SU-DHL-6 (cell line): ENCODE data around the gene TNFRSF17.

Experiments
- H2AFZ ChIP-seq: fragments of 200-600 bp; sonication (generic); 2 replicates; pipeline ENCODE4 v1.6.1; 2014; ENCODE audit warnings: low read depth, mild to moderate bottlenecking, moderate library complexity, mixed read lengths, antibody characterized with exemption, low read length; ENCODE audit not compliant: severe bottlenecking
- H3F3A ChIP-seq: fragments of 200-600 bp; shearing (Covaris generic); 2 replicates; pipeline ENCODE4 v1.6.0; 2016; ENCODE audit warnings: antibody characterized with exemption, mild to moderate bottlenecking; ENCODE audit not compliant: insufficient read depth
- H3K27ac ChIP-seq: fragments of 200-600 bp; sonication (generic); 2 replicates; pipeline ENCODE4 v1.5.1; 2016; ENCODE audit warnings: low read depth, mild to moderate bottlenecking, low read length, moderate library complexity, mixed read lengths
- H3K27me3 ChIP-seq: fragments of 200-600 bp; sonication (generic), shearing (Covaris generic); 2 replicates; pipeline ENCODE4 v1.6.0; 2014; ENCODE audit warnings: mild to moderate bottlenecking, low read length
- H3K36me3 ChIP-seq: fragments of 200-600 bp; sonication (generic); 2 replicates; pipeline ENCODE4 v1.6.1; 2014; ENCODE audit warnings: mild to moderate bottlenecking, low read length, mixed read lengths
- H3K4me2 ChIP-seq: fragments of 300-600, 200-600 bp; shearing (Covaris generic), sonication (generic); 2 replicates; pipeline ENCODE4 v1.6.0; 2014; ENCODE audit warnings: low read length, low read depth, mild to moderate bottlenecking; ENCODE audit not compliant: poor library complexity, severe bottlenecking
- H3K4me3 ChIP-seq: fragments of 200-600 bp; sonication (generic); 2 replicates; pipeline ENCODE4 v1.5.1; 2014; ENCODE audit warnings: antibody characterized with exemption, low read length, mild to moderate bottlenecking, mixed read lengths; ENCODE audit not compliant: insufficient read depth, poor library complexity, severe bottlenecking
- H3K79me2 ChIP-seq: fragments of 200-600 bp; sonication (generic); 2 replicates; pipeline ENCODE4 v1.6.1; 2014; ENCODE audit warnings: mild to moderate bottlenecking, low read length, moderate library complexity; ENCODE audit not compliant: insufficient read depth
- H3K9ac ChIP-seq: fragments of 200-600 bp; sonication (generic); 2 replicates; pipeline ENCODE4 v1.7.0; 2014; ENCODE audit warnings: mild to moderate bottlenecking, low read length
- H3K9me2 ChIP-seq: fragments of 200-600 bp; sonication (generic); replicated peaks from 2 replicates; pipeline ENCODE4 v1.6.1; 2014; ENCODE audit warnings: low read length; ENCODE audit not compliant: insufficient read depth
- H3K9me3 ChIP-seq: fragments of 200-600 bp; sonication (generic); 2 replicates; pipeline ENCODE4 v1.6.1; 2014; ENCODE audit warnings: low read length, mixed read lengths; ENCODE audit not compliant: insufficient read depth
- H4K20me1 ChIP-seq: fragments of 200-600 bp; sonication (generic); 2 replicates; pipeline ENCODE4 v1.6.1; 2014; ENCODE audit warnings: low read depth, mild to moderate bottlenecking, antibody characterized with exemption, low read length, moderate library complexity, mixed read lengths
- EZH2phosphoT487 ChIP-seq: fragments of 200-600 bp; sonication (generic), shearing (Covaris generic); conservative IDR thresholded peaks from 2 replicates; pipeline ENCODE4 v1.6.1; 2018; ENCODE audit warnings: mild to moderate bottlenecking, antibody characterized with exemption, low read length, moderate library complexity, mixed read lengths
- TF ChIP-seq, protein P1 (sequence below): fragments of 200-600 bp; sonication (generic); IDR thresholded peaks from one replicate; pipeline ENCODE4 v1.5.1; 2017; ENCODE audit warnings: antibody characterized with exemption, mild to moderate bottlenecking, low read length, moderate library complexity; ENCODE audit not compliant: insufficient read depth, poor library complexity, severe bottlenecking

Gene TNFRSF17

DNA sequence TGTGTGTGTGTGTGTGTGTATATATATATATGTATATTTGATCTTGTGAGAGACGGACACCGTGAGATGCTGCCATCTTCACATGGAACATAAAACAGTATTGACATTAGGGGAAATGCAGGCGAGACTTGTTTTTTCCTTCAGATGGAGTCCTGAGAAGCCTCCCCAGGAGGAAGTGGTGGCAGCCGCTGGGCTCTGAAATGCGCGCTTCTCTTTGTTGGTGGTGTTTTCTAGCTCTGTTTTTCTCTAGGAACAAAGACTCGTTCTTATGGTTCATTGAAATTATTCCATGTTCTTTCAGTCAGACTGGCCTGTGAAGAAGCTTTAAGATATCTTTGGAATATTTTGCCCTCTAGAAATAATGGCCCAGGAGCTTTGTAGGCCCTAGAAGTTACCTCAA is 44.5 kb downstream of the TNFRSF17 start:
- H3K9me3 ChIP-seq: no peaks in the 10 kb centered on the region
- H4K20me1 ChIP-seq: no peaks in the 10 kb centered on the region
- H3K27me3 ChIP-seq: no peaks in the 10 kb centered on the region
- H3K9me2 ChIP-seq: no peaks in the 10 kb centered on the region
- H3K27ac ChIP-seq: no peak overlapping the region
- H3F3A ChIP-seq: no peaks in the 10 kb centered on the region
- TF ChIP-seq, protein P1, sequence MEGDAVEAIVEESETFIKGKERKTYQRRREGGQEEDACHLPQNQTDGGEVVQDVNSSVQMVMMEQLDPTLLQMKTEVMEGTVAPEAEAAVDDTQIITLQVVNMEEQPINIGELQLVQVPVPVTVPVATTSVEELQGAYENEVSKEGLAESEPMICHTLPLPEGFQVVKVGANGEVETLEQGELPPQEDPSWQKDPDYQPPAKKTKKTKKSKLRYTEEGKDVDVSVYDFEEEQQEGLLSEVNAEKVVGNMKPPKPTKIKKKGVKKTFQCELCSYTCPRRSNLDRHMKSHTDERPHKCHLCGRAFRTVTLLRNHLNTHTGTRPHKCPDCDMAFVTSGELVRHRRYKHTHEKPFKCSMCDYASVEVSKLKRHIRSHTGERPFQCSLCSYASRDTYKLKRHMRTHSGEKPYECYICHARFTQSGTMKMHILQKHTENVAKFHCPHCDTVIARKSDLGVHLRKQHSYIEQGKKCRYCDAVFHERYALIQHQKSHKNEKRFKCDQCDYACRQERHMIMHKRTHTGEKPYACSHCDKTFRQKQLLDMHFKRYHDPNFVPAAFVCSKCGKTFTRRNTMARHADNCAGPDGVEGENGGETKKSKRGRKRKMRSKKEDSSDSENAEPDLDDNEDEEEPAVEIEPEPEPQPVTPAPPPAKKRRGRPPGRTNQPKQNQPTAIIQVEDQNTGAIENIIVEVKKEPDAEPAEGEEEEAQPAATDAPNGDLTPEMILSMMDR: no peak
- TF ChIP-seq EZH2phosphoT487: no peak
- no peak overlapping the region for H2AFZ ChIP-seq
- H3K4me3 ChIP-seq: no peak overlapping the region
- H3K79me2 ChIP-seq: peaks cover 10% of the 10 kb centered on the region; the same call in 1 of the 2 replicates
- no peak overlapping the region for H3K4me2 ChIP-seq
- no peak overlapping the region for H3K9ac ChIP-seq
- H3K36me3 ChIP-seq: 0 out of 2 replicates have a peak, but pooled peaks cover 5% of the 10 kb centered on the region

DNA sequence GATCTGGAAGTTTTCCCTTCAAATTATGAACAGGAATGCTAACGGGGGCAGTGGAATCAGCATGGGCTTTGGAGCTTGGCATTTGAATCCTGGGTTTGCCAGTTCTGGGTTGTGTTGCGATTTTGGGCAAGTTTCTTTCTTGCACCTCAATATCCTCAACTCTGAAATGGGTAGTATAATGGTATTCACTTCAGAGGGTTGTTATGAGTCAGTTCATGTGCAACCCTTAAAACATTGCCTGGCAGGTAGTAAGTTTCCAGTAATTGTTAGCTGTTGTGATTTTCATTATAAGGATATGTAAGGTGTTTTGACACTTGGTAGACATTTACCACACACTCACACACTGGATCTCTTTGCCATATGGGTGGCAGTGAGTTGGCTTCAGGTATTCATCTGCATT is 44.9 kb downstream of the TNFRSF17 start:
- H3K9ac ChIP-seq: no peak overlapping the region
- H3K9me2 ChIP-seq: no peaks in the 10 kb centered on the region
- H3K4me3 ChIP-seq: no peak overlapping the region
- H3K27me3 ChIP-seq: no peaks in the 10 kb centered on the region
- H3K4me2 ChIP-seq: no peak overlapping the region
- H3K9me3 ChIP-seq: no peaks in the 10 kb centered on the region
- TF ChIP-seq EZH2phosphoT487: no peak
- TF ChIP-seq, protein P1: no peak
- peaks cover 10% of the 10 kb centered on the region; the same call in 1 of the 2 replicates for H3K79me2 ChIP-seq
- no peaks in the 10 kb centered on the region for H3F3A ChIP-seq
- H2AFZ ChIP-seq: no peak overlapping the region
- H3K27ac ChIP-seq: no peak overlapping the region
- no peaks in the 10 kb centered on the region for H4K20me1 ChIP-seq
- peaks cover 7% of the 10 kb centered on the region; the same call in 1 of the 2 replicates for H3K36me3 ChIP-seq

DNA sequence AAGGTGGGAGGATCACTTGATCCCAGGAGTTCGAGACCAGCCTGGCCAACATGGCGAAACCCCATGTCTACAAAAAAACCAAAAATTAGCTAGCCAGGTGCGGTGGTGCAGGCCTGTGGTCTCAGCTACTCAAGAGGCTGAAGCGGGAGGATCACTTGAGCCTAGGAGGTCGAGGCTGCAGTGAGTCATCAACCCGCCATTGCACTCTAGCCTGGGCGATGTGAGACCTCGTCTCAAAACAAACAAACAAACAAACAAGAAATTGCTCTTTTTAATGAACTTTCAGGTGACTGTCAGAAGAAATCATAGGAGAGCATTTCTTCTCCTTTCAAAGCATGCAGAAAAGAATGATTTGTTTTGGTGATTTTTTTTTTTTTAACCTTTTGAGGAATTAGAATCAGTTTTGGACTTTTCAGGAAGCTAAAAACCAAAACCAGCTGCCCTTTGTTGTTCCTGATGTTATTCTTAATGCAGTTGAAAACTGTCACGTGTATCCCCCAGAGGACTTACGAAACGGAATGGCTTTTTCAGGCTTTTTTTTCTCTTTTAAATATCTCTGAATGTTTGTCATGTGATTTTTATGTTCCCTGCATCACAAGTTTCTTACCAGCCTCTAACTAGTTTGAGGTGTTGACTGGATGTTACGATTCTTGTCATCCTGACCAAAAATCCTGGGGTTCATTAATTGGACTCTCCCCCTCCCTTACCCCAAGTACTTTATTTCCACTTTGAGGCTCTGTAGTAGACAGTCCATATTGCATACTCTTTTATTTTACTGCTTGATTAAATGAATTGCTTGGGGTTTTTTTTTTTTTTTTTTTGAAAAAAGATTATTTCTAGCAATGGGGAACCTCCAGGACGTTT is 45.6 kb downstream of the TNFRSF17 start:
- Histone ChIP-seq H3K79me2 (peaks cover 10% of the 10 kb centered on the region; the same call in 1 of the 2 replicates), H4K20me1 (no peaks in the 10 kb centered on the region), H3K9me2 (no peaks in the 10 kb centered on the region), H3K27me3 (no peaks in the 10 kb centered on the region), H3K27ac (no peak overlapping the region), H2AFZ (no peak overlapping the region), H3F3A (no peaks in the 10 kb centered on the region), H3K36me3 (peaks cover 5% of the 10 kb centered on the region; the same call in 1 of the 2 replicates), H3K9ac (no peak overlapping the region), H3K9me3 (no peaks in the 10 kb centered on the region), H3K4me3 (no peak overlapping the region), H3K4me2 (no peak overlapping the region)
- TF ChIP-seq, protein P1: no peak
- no peak for TF ChIP-seq EZH2phosphoT487
